GM23248 (cell line): ENCODE data around the gene SUN1.

Source experiments
- EZH2 ChIP-seq: fragments of 200-600 bp; sonication (generic); IDR thresholded peaks from 2 replicates; pipeline ENCODE4 v1.6.1; 2018; ENCODE audit warnings: antibody characterized with exemption, mild to moderate bottlenecking; ENCODE audit not compliant: insufficient read depth, poor library complexity, severe bottlenecking
- EZH2phosphoT487 ChIP-seq: fragments of 200-600 bp; sonication (generic); IDR thresholded peaks from 2 replicates; pipeline ENCODE4 v1.6.1; 2018; ENCODE audit warnings: antibody characterized with exemption, moderate library complexity, mild to moderate bottlenecking, low read depth; ENCODE audit not compliant: insufficient read depth

DNA sequence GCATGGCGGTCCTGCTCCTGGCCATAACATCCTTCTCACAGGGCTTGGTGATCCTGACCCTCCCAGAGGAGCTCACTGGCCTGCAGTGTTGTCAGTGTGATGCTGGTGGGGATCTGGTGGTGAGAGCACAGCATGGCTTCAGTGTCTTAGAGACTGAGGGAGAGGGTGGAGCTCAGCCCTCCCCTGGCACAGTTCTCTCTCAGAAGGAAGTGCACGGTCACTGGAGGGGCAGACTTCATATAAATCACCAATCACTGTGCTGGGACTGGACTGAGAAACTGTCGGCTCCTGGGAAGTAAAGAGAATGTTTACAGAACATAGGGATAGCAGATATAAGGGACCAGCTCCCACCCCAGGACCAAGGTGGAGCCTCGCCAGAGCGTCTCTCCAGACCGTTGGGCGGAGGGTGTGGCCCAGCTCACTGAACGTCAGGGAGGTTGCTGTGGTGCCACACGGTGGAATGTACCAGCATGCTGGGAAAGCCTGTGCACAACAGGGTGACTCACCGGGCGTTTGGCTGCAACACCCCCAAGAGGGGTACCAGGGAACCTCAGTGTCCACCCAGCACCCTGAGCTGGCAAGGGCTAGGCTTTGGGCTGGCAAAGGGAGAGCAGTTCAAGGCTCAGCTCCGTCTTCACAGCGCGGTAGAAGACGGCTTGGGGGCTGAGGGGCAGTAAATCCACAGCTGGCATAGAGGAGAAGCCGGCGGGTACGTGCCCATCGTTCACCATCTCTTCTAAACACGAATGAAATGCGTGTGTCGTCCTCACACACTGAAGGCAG, 35.3 kb downstream of the SUN1 start:
- TF ChIP-seq EZH2 (no peak), EZH2phosphoT487 (no peak)
